ENCODE data around the gene PSTPIP1. TPM values are rescaled to one million over a fixed set of nuclear protein-coding genes. Genes with fewer than 3 reads are reported as not detected.

Gene PSTPIP1
- total and polyA plus RNA-seq, 10 of the 15 experiments (the other 5 are each of a cell fraction or from before 2014, with no cell fraction given): 0.50 to 29.3 (median 14.5) TPM

DNA sequence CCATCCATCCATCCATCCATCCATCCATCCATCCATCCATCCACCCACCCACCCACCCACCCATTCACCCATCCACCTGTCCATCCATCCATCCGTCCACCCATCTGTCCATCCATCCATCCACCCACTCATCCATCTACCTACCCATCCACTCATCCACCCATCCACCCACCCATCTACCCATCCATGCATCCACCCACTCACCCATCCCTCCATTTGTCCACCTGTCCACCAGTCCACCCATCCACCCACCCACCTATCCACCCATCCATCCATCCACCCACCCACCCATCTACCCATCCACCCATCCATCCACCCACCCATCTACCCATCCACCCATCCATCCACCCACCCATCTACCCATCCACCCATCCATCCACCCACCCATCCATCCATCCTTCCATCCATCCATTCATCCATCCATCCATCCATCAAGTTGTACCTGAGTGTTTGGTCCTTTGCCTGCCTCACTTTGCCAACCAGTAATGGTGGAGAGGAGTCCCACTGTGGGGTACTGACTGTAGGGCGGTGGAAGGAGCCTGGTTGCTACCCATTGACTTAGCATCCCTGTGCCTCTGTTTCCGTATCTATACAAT is 17.3 kb downstream of the PSTPIP1 start:
- ChIA-PET RAD21 (ENCODE audit: unreplicated experiment) (interaction anchor here (1.8 to 15.5 kb wide), 8 partner anchors 9 to 36 kb away, joined by 5 to 259 read pairs (median 16); partner anchors contain the start of gene PSTPIP1), POLR2A (interaction anchor here (1.2 to 2.1 kb wide), 5 partner anchors 10 to 25 kb away, joined by 3 to 14 read pairs (median 6); partner anchors contain the start of gene PSTPIP1), SMC1A (ENCODE audit: uncharacterized antibody, unreplicated experiment) (interaction anchor here (1.2 to 2.1 kb wide), 9 partner anchors 10 to 57 kb away, joined by 4 to 28 read pairs (median 9); no protein-coding TSS in a partner anchor), CTCF (interaction anchor here (0.5 to 3.5 kb wide), 9 partner anchors 9 to 170 kb away, joined by 3 to 30 read pairs (median 8); no protein-coding TSS in a partner anchor)
- no peak overlapping the region for H2AFZ ChIP-seq (ENCODE audit: control insufficient read depth, low read depth, low read length)
- intact Hi-C loops (cut with micrococcal nuclease; ENCODE audit: unreplicated experiment): no loop called here
- no peaks in the 10 kb centered on the region for H3K36me3 ChIP-seq (ENCODE audit: control insufficient read depth in 2 of 2, insufficient read depth in 2 of 2, low read length in 1 of 2)
- no peaks in the 10 kb centered on the region for H4K20me1 ChIP-seq (ENCODE audit: control insufficient read depth, insufficient read depth)
- H3K4me3 ChIP-seq: no peak overlapping the region
- no peak overlapping the region for H3K9ac ChIP-seq (ENCODE audit: control insufficient read depth, insufficient read depth, low read length)
- WGBS (ENCODE audit: insufficient coverage, insufficient replicate concordance, low lambda C conversion rate, missing lambda C conversion rate): 94% methylated on average over 2 of the region's 3 CpGs
- H3K9me3 ChIP-seq (replicated peaks; ENCODE audit: control insufficient read depth, insufficient read depth, low read length): no peaks in the 10 kb centered on the region
- no peaks in the 10 kb centered on the region for H3K27me3 ChIP-seq (replicated peaks in 1 of 2; ENCODE audit: control insufficient read depth in 2 of 2, insufficient read depth in 2 of 2, low read length in 1 of 2)
- no peaks in the 10 kb centered on the region for H3K79me2 ChIP-seq (ENCODE audit: control insufficient read depth, insufficient read depth, low read length)
- TF ChIP-seq RCOR1 (conservative IDR thresholded peaks at IDR 0.05; ENCODE audit: low read depth, low read length): no peak
- no peak for TF ChIP-seq SMC3 (IDR thresholded peaks at IDR 0.05; ENCODE audit: borderline replicate concordance, low read length)
- TF ChIP-seq NFYA (IDR thresholded peaks at IDR 0.05; ENCODE audit: borderline replicate concordance, low read depth, low read length): no peak
- H3K27ac ChIP-seq (ENCODE audit: control insufficient read depth, insufficient read depth): no peak overlapping the region
- H3K4me2 ChIP-seq (ENCODE audit: control insufficient read depth, insufficient read depth): no peak overlapping the region; the same call in 1 of the 2 replicates
- H3K4me1 ChIP-seq (ENCODE audit: control insufficient read depth, insufficient read depth, low read length): peaks cover 31% of the 10 kb centered on the region
- DNase-seq (ENCODE audit: low read depth, low spot score): no peak
- BruUV-seq (replicated peaks): no TSS peak
- in situ Hi-C loops (cut with MboI): no loop called here
- no peak for FAIRE-seq
- ATAC-seq: no peak

DNA sequence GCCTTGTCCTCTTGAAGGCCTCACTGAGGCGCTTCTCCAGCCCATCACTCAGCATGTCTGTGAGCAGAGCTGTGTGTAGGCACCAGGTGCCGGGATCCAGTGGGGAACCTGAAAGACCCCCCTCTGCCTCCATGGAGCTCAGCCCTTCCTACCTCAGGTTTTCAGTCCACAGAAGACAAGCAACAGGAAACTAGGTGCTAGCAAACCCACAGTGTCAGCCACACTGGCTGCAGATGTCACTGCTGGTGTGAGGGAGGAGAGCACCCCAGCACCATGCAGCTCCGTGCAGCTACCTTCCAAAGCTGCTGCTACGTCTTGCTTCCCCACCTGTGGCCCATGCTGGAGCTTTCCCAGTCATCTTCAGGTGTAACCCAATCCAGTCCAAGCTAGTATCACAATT is 17.9 kb downstream of the PSTPIP1 start:
- no peaks in the 10 kb centered on the region for H3K36me3 ChIP-seq (ENCODE audit: control insufficient read depth in 2 of 2, insufficient read depth in 2 of 2, low read length in 1 of 2)
- no peak overlapping the region; the same call in 1 of the 2 replicates for H3K4me3 ChIP-seq
- no peaks in the 10 kb centered on the region for H3K9me3 ChIP-seq (replicated peaks; ENCODE audit: control insufficient read depth, insufficient read depth, low read length)
- ATAC-seq: no peak
- BruUV-seq (replicated peaks): no TSS peak
- peaks cover 31% of the 10 kb centered on the region for H3K4me1 ChIP-seq (ENCODE audit: control insufficient read depth, insufficient read depth, low read length)
- H3K79me2 ChIP-seq (ENCODE audit: control insufficient read depth, insufficient read depth, low read length): no peaks in the 10 kb centered on the region
- WGBS (ENCODE audit: insufficient coverage, insufficient replicate concordance, low lambda C conversion rate, missing lambda C conversion rate): 57% methylated on average over 4 of the region's 4 CpGs
- in situ Hi-C loops (cut with MboI): no loop called here
- H3K9ac ChIP-seq (ENCODE audit: control insufficient read depth, insufficient read depth, low read length): no peak overlapping the region
- DNase-seq (ENCODE audit: low read depth, low spot score): no peak
- H2AFZ ChIP-seq (ENCODE audit: control insufficient read depth, low read depth, low read length): no peak overlapping the region
- POLR2A ChIA-PET: interaction anchor here (1.1 to 2.4 kb wide), 8 partner anchors 9 to 39 kb away, joined by 3 to 14 read pairs (median 7); partner anchors contain the start of gene PSTPIP1
- SMC1A ChIA-PET (ENCODE audit: uncharacterized antibody, unreplicated experiment): interaction anchor here (1.0 to 2.1 kb wide), 12 partner anchors 9 to 169 kb away, joined by 3 to 28 read pairs (median 6); no protein-coding TSS in a partner anchor
- no peaks in the 10 kb centered on the region for H3K27me3 ChIP-seq (replicated peaks in 1 of 2; ENCODE audit: control insufficient read depth in 2 of 2, insufficient read depth in 2 of 2, low read length in 1 of 2)
- H3K4me2 ChIP-seq (ENCODE audit: control insufficient read depth, insufficient read depth): peak overlapping the region; percentile 83
- H3K27ac ChIP-seq (ENCODE audit: control insufficient read depth, insufficient read depth): no peak overlapping the region
- peak; percentile 95 for FAIRE-seq
- CTCF ChIA-PET: interaction anchor here (1.1 to 3.5 kb wide), 10 partner anchors 8 to 169 kb away, joined by 3 to 30 read pairs (median 8); no protein-coding TSS in a partner anchor
- intact Hi-C loops (cut with micrococcal nuclease; ENCODE audit: unreplicated experiment): no loop called here
- no peaks in the 10 kb centered on the region for H4K20me1 ChIP-seq (ENCODE audit: control insufficient read depth, insufficient read depth)
- RAD21 ChIA-PET (ENCODE audit: unreplicated experiment): interaction anchor here (1.4 to 15.5 kb wide), 10 partner anchors 9 to 530 kb away, joined by 4 to 259 read pairs (median 11); partner anchors contain the start of gene PSTPIP1
- TF ChIP-seq, protein P1, sequence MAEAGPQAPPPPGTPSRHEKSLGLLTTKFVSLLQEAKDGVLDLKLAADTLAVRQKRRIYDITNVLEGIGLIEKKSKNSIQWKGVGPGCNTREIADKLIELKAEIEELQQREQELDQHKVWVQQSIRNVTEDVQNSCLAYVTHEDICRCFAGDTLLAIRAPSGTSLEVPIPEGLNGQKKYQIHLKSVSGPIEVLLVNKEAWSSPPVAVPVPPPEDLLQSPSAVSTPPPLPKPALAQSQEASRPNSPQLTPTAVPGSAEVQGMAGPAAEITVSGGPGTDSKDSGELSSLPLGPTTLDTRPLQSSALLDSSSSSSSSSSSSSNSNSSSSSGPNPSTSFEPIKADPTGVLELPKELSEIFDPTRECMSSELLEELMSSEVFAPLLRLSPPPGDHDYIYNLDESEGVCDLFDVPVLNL (IDR thresholded peaks at IDR 0.05; ENCODE audit: low read depth, low read length): no peak
- TF ChIP-seq NBN (IDR thresholded peaks at IDR 0.05) (no peak), BCL3 (IDR thresholded peaks at IDR 0.05; ENCODE audit: borderline replicate concordance, insufficient read depth, low read depth, low read length, poor library complexity, severe bottlenecking) (no peak), MTA2 (IDR thresholded peaks at IDR 0.05; ENCODE audit: low read depth) (0 out of 2 replicates have a peak, but pooled peaks have one; percentile 7), SMARCA5 (IDR thresholded peaks at IDR 0.05) (no peak), RELA (IDR thresholded peaks at IDR 0.05; ENCODE audit: borderline replicate concordance, partially characterized antibody) (no peak), ZNF622 (IDR thresholded peaks at IDR 0.05) (no peak), RUNX3 (IDR thresholded peaks at IDR 0.05; ENCODE audit: low read length) (peak; percentile 58; the same call in 1 of the 2 replicates), HDAC6 (IDR thresholded peaks at IDR 0.05; ENCODE audit: unreplicated experiment) (no peak)
- TF ChIP-seq, protein P2, sequence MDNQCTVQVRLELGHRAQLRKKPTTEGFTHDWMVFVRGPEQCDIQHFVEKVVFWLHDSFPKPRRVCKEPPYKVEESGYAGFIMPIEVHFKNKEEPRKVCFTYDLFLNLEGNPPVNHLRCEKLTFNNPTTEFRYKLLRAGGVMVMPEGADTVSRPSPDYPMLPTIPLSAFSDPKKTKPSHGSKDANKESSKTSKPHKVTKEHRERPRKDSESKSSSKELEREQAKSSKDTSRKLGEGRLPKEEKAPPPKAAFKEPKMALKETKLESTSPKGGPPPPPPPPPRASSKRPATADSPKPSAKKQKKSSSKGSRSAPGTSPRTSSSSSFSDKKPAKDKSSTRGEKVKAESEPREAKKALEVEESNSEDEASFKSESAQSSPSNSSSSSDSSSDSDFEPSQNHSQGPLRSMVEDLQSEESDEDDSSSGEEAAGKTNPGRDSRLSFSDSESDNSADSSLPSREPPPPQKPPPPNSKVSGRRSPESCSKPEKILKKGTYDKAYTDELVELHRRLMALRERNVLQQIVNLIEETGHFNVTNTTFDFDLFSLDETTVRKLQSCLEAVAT (IDR thresholded peaks at IDR 0.05): no peak
